ENCODE results near the gene GLIPR1L1. TPM values are rescaled to one million over a fixed set of nuclear protein-coding genes. Genes with fewer than 3 reads are reported as not detected.

GLIPR1L1 gene
- total and polyA plus RNA-seq, 2 of the 4 experiments (the other 2 are of a cell fraction): not detected

- no CpG with 5 or more reads among the region's 1 CpG for WGBS, 2 experiments (ENCODE audit: extremely low coverage in 2 of 2, insufficient read length in 1 of 2)
Measured at GRCh38 chr12:75414671-75415070, 80.2 kb downstream of the GLIPR1L1 start.

More at GRCh38 chr12:75414671-75415070, 80.2 kb downstream of the GLIPR1L1 start:
- Histone ChIP-seq H3K27ac (ENCODE audit: insufficient read depth, low read length) (no peak overlapping the region), H3K36me3 (ENCODE audit: control insufficient read depth, insufficient read depth, low read length) (no peaks in the 10 kb centered on the region), H3K27me3 (ENCODE audit: control insufficient read depth, insufficient read depth, low read length) (no peaks in the 10 kb centered on the region), H3K4me2 (ENCODE audit: low read depth, low read length) (no peak overlapping the region), H4K91ac (ENCODE audit: insufficient read depth, low read depth, low read length) (no peak overlapping the region), H2BK120ac (ENCODE audit: low read depth, low read length) (no peak overlapping the region), H2AK5ac (ENCODE audit: low read depth, low read length) (no peak overlapping the region), H3K23ac (ENCODE audit: low read depth, low read length) (no peak overlapping the region), H3K4me3 (ENCODE audit: insufficient read depth, low read depth, low read length) (no peak overlapping the region), H2AK9ac (replicated peaks; ENCODE audit: low read depth, low read length, poor library complexity) (no peak overlapping the region), H3K4ac (ENCODE audit: low read depth, low read length) (no peak overlapping the region), H4K8ac (ENCODE audit: low read depth in 2 of 2, low read length in 2 of 2) (no peak overlapping the region), H3K4me1 (ENCODE audit: control insufficient read depth, insufficient read depth, low read length) (no peaks in the 10 kb centered on the region), H3K79me1 (ENCODE audit: low read depth in 1 of 2, low read length in 2 of 2) (no peaks in the 10 kb centered on the region), H4K20me1 (ENCODE audit: insufficient read depth, low read length) (no peaks in the 10 kb centered on the region), H2BK15ac (ENCODE audit: low read depth, low read length) (no peak overlapping the region), H2BK20ac (ENCODE audit: low read depth, low read length) (no peak overlapping the region), H2AFZ (replicated peaks; ENCODE audit: low read length, poor library complexity) (no peak overlapping the region), H2BK5ac (ENCODE audit: low read depth, low read length, poor library complexity, severe bottlenecking) (no peak overlapping the region), H3K14ac (replicated peaks; ENCODE audit: low read depth, low read length) (no peak overlapping the region), H3K56ac (ENCODE audit: extremely low read depth, insufficient read depth, low read length) (no peak overlapping the region), H3K9me3 (ENCODE audit: control insufficient read depth, insufficient read depth, low read length) (peaks cover 2% of the 10 kb centered on the region; the same call in 1 of the 2 replicates), H3K9me1 (ENCODE audit: insufficient read depth, low read length) (no peaks in the 10 kb centered on the region), H3K18ac (ENCODE audit: low read depth, low read length) (no peak overlapping the region), H4K5ac (ENCODE audit: low read depth, low read length) (no peak overlapping the region), H3K9ac (ENCODE audit: low read depth, low read length) (no peak overlapping the region)
- ATAC-seq (ENCODE audit: low read depth) (no peak), DNase-seq (no peak)
- CTCF ChIA-PET: interaction anchor here (0.6 kb wide), 1 partner anchor 411 kb away, joined by 3 read pairs; no protein-coding TSS in a partner anchor
- BruUV-seq (replicated peaks): no TSS peak
- dilution Hi-C loops (cut with HindIII; ENCODE audit: low sequenced_read_pairs, unreplicated experiment): no loop called here
- POLR2A ChIA-PET (ENCODE audit: unreplicated experiment): no interaction called here
- in situ Hi-C loops (cut with MboI; ENCODE audit: low sequenced_read_pairs): no loop called here
- intact Hi-C loops (cut with micrococcal nuclease): no loop called here
- TF ChIP-seq, protein P1, sequence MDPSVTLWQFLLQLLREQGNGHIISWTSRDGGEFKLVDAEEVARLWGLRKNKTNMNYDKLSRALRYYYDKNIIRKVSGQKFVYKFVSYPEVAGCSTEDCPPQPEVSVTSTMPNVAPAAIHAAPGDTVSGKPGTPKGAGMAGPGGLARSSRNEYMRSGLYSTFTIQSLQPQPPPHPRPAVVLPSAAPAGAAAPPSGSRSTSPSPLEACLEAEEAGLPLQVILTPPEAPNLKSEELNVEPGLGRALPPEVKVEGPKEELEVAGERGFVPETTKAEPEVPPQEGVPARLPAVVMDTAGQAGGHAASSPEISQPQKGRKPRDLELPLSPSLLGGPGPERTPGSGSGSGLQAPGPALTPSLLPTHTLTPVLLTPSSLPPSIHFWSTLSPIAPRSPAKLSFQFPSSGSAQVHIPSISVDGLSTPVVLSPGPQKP (IDR thresholded peaks at IDR 0.05; ENCODE audit: borderline replicate concordance, low read depth, low read length): no peak
- TF ChIP-seq NFE2L2 (IDR thresholded peaks at IDR 0.05; ENCODE audit: low read depth, low read length) (no peak), SMC3 (IDR thresholded peaks at IDR 0.05; ENCODE audit: low read depth, low read length) (no peak), CHD1 (IDR thresholded peaks at IDR 0.05; ENCODE audit: low read depth, low read length) (no peak), MAZ (IDR thresholded peaks at IDR 0.05; ENCODE audit: borderline replicate concordance, low read depth, low read length) (no peak), RAD21 (IDR thresholded peaks at IDR 0.05; ENCODE audit: low read length) (no peak), MXI1 (IDR thresholded peaks at IDR 0.05; ENCODE audit: borderline replicate concordance, low read depth, low read length) (no peak), RCOR1 (IDR thresholded peaks at IDR 0.05; ENCODE audit: insufficient replicate concordance, low read length) (no peak), FOS (IDR thresholded peaks at IDR 0.05; ENCODE audit: low read depth, low read length) (no peak), RFX5 (IDR thresholded peaks at IDR 0.05; ENCODE audit: low read depth, low read length) (no peak), MAFK (IDR thresholded peaks at IDR 0.05; ENCODE audit: low read depth, low read length) (no peak), POLR2A (IDR thresholded peaks at IDR 0.05; ENCODE audit: low read depth, low read length) (no peak)
- TF ChIP-seq, protein P2, sequence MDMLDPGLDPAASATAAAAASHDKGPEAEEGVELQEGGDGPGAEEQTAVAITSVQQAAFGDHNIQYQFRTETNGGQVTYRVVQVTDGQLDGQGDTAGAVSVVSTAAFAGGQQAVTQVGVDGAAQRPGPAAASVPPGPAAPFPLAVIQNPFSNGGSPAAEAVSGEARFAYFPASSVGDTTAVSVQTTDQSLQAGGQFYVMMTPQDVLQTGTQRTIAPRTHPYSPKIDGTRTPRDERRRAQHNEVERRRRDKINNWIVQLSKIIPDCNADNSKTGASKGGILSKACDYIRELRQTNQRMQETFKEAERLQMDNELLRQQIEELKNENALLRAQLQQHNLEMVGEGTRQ (IDR thresholded peaks at IDR 0.05; ENCODE audit: low read depth, low read length): no peak
